ENCODE data around the gene LIMA1. TPM values are rescaled to one million over a fixed set of nuclear protein-coding genes. Genes with fewer than 3 reads are reported as not detected.
A peak's percentile ranks its signal among the peaks of the same experiment; 100 is the strongest.
"Not testable (repeated sequence)": the region's sequence is repeated elsewhere in the genome, so short reads cannot be mapped to it uniquely, and the experiment has no call there.

LIMA1 gene
- total RNA-seq, 4 donors from 2014 or later, result 47.2 to 62.1 (median 54.5) TPM

DNA sequence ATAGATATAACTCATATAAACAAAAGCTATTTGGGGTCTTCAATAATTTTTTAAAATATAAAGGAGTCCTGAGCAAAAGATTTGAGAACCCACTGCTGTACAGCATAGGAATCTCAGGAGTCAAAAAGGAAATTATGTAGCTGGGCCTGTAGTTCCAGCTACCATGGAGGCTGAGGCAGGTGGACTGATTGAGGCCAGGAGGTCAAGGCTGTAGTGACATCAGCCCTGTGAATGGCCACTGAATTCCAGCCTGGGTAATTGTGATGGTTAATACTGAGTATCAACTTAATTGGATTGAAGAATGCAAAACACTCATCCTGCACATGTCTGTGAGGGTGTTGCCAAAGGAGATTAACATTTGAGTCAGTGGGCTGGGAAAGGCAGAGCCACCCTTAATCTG, 126.7 kb downstream of the LIMA1 start:
- intact Hi-C loops (cut with DNase I; ENCODE audit: low total_unique reads), result no loop called here
- no peak overlapping the region for H3K4me3 ChIP-seq (ENCODE audit: low read depth, poor library complexity, severe bottlenecking)
- TF ChIP-seq, protein P1, sequence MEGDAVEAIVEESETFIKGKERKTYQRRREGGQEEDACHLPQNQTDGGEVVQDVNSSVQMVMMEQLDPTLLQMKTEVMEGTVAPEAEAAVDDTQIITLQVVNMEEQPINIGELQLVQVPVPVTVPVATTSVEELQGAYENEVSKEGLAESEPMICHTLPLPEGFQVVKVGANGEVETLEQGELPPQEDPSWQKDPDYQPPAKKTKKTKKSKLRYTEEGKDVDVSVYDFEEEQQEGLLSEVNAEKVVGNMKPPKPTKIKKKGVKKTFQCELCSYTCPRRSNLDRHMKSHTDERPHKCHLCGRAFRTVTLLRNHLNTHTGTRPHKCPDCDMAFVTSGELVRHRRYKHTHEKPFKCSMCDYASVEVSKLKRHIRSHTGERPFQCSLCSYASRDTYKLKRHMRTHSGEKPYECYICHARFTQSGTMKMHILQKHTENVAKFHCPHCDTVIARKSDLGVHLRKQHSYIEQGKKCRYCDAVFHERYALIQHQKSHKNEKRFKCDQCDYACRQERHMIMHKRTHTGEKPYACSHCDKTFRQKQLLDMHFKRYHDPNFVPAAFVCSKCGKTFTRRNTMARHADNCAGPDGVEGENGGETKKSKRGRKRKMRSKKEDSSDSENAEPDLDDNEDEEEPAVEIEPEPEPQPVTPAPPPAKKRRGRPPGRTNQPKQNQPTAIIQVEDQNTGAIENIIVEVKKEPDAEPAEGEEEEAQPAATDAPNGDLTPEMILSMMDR (IDR thresholded peaks at IDR 0.05), result no peak
- TF ChIP-seq POLR2A (IDR thresholded peaks at IDR 0.05), result no peak
- no peak for DNase-seq (ENCODE audit: low spot score in 2 of 2)

DNA sequence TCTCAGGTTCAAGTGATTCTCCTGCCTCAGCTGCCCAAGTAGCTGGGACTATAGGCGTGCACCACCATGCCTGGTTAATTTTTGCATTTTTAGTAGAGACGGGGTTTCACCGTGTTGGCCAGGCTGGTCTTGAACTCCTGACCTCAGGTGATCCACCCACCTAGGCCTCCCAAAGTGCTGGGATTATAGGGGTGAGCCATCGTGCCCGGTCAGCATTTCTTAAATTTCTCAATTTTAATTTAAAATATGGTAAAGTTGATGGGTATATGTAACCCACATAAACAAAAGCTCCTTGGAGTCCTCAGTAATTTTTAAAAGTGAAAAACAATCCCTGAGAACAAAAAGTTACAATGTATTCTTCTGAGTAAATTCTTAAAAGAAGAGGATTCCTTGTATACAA, 128.4 kb downstream of the LIMA1 start:
- H3K4me3 ChIP-seq (ENCODE audit: low read depth, poor library complexity, severe bottlenecking); DNase-seq (ENCODE audit: low spot score in 2 of 2): not testable (repeated sequence)
- intact Hi-C loops (cut with DNase I; ENCODE audit: low total_unique reads), result loop anchor here (5.0 kb wide), 1 partner anchor 987 kb away; no protein-coding TSS in a partner anchor
- 95 to 98% methylated on average over 5 of the region's 5 CpGs for WGBS, 2 donors

DNA sequence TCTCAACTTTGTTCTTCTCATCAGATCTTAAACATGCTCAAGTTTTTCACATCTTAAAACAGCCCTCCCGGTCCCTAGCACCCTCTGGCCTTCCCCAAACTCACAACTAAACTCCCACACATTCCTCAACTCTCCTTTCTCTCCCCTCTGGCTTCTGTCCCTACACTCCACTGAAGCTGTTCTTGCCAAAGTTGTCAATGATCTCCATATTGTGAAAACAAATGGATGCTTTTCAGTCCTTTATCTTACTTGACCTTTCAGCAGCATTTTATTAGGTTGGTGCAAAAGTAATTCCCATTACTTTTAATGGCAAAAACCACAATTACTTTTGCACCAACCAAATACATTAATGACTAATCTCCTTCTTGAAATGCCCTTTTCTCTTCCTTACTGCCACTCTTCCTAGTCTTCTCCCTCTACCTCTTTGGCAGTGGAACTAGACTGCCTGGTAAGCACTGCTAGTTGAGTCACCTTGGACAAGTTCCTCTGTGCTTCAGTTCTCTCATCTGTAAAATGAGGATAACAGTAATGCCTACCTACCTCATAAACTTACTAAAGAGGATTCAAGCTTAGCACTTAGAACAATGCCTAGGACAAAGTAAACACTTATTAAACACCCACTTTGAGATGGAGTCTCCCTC, 132.2 kb downstream of the LIMA1 start:
- H3K4me3 ChIP-seq (ENCODE audit: low read depth, poor library complexity, severe bottlenecking), result no peak overlapping the region
- intact Hi-C loops (cut with DNase I; ENCODE audit: low total_unique reads), result loop anchor here (5.0 kb wide), 1 partner anchor 991 kb away; no protein-coding TSS in a partner anchor
- no peak for DNase-seq (ENCODE audit: low spot score in 2 of 2)
- WGBS, 2 donors, result 63 to 77% methylated on average over 1 of the region's 1 CpG
- TF ChIP-seq POLR2A (IDR thresholded peaks at IDR 0.05), result no peak
- TF ChIP-seq, protein P1 (IDR thresholded peaks at IDR 0.05), result no peak

DNA sequence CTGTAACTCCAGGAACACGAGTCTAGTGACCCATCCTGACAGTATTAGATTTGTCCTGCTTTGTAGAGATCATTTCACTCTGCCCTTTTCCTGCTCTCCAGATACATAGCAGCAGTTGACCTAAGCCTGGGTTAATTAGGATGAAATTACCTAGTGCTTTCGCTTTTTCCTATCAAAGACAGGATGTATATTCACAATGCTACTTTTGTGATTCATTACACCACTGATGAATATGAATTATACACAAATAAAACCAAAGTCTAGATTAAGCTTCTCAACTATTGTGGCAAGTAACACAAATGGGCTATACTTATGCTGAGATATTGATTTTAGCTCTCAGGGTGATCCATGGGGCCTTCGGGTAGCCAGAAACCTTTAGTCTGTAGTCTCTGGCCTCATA, 134.0 kb downstream of the LIMA1 start:
- no peak overlapping the region for H3K4me3 ChIP-seq (ENCODE audit: low read depth, poor library complexity, severe bottlenecking)
- intact Hi-C loops (cut with DNase I; ENCODE audit: low total_unique reads), result no loop called here
- 70 to 80% methylated on average over 3 of the region's 3 CpGs for WGBS, 2 donors
- TF ChIP-seq, protein P1 (IDR thresholded peaks at IDR 0.05), result no peak
- TF ChIP-seq POLR2A (IDR thresholded peaks at IDR 0.05), result no peak
- no peak for DNase-seq (ENCODE audit: low spot score in 2 of 2)

DNA sequence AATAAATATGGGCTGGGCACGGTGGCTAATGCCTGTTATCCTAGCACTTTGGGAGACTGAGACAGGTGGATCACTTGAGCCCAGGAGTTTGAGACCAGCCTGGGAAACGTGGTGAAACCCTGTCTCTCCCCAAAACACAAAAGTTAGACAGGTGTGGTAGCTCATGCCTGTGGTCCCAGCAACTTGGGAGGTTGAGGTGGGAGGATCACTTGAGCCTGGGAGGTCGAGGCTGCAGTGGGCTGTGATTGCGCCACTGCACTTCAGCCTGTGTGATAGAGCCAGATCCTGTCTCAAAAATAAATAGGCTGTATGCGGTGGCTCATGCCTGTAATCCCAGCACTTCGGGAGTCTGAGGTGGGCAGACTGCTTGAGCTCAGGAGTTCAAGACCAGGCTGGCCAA, 135.3 kb downstream of the LIMA1 start:
- WGBS, 2 donors, result 87% methylated on average over 6 of the region's 6 CpGs
- H3K4me3 ChIP-seq (ENCODE audit: low read depth, poor library complexity, severe bottlenecking); intact Hi-C loops (cut with DNase I; ENCODE audit: low total_unique reads): not testable (repeated sequence)
- peak in 1 of 2 donors; percentile 57 for DNase-seq (ENCODE audit: low spot score in 2 of 2)

DNA sequence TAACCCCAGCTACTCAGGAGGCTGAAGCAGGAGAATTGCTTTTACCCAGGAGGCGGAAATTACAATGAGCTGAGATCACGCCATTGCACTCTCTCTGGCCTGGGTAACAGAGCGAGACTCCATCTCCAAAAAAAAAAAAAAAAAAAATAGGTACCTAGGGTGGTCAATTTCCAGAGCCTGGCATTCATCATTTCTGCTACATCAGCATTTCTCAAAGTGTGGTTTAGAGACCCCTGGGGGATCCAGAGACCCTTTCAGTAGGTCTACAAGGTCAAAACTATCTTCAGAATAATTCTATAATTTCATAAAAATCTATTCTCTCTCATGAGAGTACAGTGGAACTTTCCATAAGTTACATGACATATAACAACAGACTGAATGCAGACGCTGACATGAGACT, 136.0 kb downstream of the LIMA1 start:
- TF ChIP-seq, protein P1 (IDR thresholded peaks at IDR 0.05), result no peak
- TF ChIP-seq POLR2A (IDR thresholded peaks at IDR 0.05), result no peak
- intact Hi-C loops (cut with DNase I; ENCODE audit: low total_unique reads), result no loop called here
- WGBS, 2 donors, result 98 to 99% methylated on average over 4 of the region's 4 CpGs

DNA sequence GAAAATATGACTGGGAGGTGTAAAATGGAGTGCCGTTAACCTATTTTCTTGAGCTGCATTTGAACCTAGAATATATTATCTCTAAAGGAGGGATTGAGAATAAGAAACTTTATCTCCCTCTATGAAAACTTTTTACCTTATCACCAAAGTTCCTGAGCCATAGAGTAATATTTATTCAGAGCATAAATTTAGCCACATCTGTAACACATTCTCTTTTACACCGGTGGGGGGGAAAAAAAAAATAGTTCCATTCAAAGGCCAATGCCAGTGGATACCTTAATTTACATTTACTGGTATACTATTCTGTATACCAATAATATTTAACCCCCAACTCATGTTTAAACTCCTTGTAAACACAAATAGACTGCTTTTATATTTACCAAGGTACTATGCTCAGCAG, 137.9 kb downstream of the LIMA1 start:
- DNase-seq (ENCODE audit: low spot score in 2 of 2), result no peak
- 83% methylated on average over 2 of the region's 2 CpGs for WGBS, 2 donors
- intact Hi-C loops (cut with DNase I; ENCODE audit: low total_unique reads), result no loop called here
- H3K4me3 ChIP-seq (ENCODE audit: low read depth, poor library complexity, severe bottlenecking), result no peak overlapping the region
- TF ChIP-seq POLR2A (IDR thresholded peaks at IDR 0.05), result no peak

More for the DNA sequence above, 136.0 kb downstream of the LIMA1 start:
- H3K4me3 ChIP-seq (ENCODE audit: low read depth, poor library complexity, severe bottlenecking), result no peak overlapping the region
- no peak for DNase-seq (ENCODE audit: low spot score in 2 of 2)

Measured in lower leg skin (tissue), 4 donors.